Endometrium (tissue), 2 donors: ENCODE data around the gene OR10T2.
"Not testable (repeated sequence)": the region's sequence is repeated elsewhere in the genome, so short reads cannot be mapped to it uniquely, and the experiment has no call there.

Experiments
- FAIRE-seq: peaks from 2 replicates; lab custom pipeline; 2012; peaks lifted over from hg19 to GRCh38; lab: Jason Lieb, UNC
- donor health status: control.
- donor health status: control.

OR10T2 gene, protein sequence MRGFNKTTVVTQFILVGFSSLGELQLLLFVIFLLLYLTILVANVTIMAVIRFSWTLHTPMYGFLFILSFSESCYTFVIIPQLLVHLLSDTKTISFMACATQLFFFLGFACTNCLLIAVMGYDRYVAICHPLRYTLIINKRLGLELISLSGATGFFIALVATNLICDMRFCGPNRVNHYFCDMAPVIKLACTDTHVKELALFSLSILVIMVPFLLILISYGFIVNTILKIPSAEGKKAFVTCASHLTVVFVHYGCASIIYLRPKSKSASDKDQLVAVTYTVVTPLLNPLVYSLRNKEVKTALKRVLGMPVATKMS

GRCh38 chr1:158398818-158399514 is at the start of gene OR10T2:
Gene OR10T2 (minus strand): TSS chr1:158399466. CDS start chr1:158399466, 0 bp downstream.
- FAIRE-seq: no peak

- no peak for FAIRE-seq
These were observed 46.1 kb upstream of the OR10T2 start for GRCh38 chr1:158445376-158445775.

- FAIRE-seq: no peak
These were observed 35.5 kb upstream of the OR10T2 start for GRCh38 chr1:158434741-158435140.

DNA sequence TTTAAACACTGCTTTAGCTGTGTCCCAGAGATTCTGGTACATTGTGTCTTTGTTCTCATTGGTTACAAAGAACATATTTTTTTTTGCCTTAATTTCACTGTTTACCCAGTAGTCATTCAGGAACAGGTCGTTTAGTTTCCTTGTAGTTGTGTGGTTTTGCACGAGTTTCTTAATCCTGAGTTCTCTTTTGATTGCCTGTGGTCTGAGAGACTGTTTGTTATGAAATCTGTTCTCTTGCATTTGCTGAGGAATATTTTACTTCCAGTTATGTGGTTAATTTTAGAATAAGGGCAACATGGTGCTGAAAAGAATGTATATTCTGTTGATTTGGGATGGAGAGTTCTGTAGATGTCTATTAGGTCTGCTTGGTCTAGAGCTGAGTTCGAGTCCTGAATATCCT is 30.9 kb upstream of the OR10T2 start:
- not testable (repeated sequence) for FAIRE-seq

DNA sequence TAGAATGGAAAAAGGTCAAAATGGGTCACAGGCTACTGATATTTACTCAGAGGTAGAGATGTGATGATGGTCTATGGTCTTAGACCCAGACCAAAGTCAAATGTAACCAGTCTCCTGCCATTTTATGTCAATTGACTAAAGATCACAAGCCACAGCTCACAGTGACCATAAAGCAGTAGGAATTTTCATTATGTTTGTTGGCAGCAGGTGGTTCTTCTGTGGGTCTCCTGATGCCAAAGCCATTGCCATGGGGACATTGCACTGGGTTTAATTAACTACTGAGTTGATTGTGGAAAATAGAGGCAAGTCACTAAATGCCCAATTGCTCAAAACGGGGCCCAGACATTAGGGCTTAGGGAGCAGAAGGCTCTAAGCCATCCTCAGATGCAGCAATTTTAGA is 26.9 kb upstream of the OR10T2 start, which contains the start of gene OR10K2:
TSS of gene OR10K2 (minus strand) at position 101 of the 400 bp plus-strand sequence. CDS start 5,371 bp downstream, outside the sequence.
- FAIRE-seq: no peak

DNA sequence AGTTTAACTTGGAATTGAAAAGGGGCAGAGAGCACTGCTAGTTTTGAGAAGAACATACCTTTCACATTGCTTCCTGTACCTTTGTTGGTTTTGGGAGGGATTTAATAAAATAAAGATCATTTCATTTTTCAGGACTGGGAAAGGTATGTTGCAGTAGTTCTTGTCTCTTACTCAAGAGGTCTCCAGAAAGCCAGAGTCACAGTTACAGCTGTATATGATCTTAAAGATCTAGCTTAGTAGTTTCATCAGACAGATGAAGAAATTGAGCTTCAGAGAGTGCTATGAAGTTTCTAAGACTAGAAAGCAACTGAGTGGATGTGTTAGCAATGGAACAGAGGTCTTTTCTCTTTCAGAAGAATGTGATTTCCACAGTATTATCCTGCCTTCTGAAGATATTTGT is 25.8 kb upstream of the OR10T2 start:
- FAIRE-seq: no peak

DNA sequence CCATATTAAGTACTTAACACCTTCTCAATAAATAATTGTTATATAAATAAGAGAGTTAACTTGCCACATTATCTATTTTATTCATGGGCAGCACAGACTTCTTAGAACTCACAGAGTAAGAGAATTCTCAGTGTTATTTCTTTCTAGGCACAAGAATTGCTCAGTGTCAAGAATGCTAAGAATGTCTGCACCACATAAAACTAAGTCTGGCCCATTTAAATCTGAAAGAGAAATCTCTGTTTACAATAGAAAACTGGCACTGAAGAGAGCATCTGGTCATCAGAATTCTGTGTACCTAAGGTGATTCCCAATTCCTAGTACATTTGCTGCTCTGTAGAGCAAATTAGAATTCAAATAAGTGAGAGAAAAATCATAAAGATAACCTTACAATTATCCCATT is 22.9 kb upstream of the OR10T2 start:
- no peak for FAIRE-seq

DNA sequence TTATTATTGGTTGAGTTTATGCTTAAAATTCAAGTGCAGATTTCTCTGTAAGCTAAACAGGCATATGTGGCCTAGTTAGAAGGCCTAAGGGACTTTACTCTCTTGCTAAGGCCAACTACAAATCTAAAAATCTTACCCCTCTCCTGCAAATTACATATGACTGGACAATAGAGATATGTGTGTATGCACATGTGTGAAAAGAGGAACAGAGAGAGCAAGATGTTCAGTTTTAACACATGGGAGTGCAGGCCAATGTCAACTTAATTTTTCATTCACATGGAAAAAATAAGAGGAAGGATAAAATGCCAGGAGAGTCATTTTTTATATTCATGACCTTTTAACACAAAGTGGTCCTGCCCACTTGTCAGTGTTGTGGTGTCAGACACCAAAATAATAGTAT is 18.3 kb upstream of the OR10T2 start:
- no peak for FAIRE-seq

GRCh38 chr1:158414651-158415345 is 15.5 kb upstream of the OR10T2 start:
- FAIRE-seq: no peak

DNA sequence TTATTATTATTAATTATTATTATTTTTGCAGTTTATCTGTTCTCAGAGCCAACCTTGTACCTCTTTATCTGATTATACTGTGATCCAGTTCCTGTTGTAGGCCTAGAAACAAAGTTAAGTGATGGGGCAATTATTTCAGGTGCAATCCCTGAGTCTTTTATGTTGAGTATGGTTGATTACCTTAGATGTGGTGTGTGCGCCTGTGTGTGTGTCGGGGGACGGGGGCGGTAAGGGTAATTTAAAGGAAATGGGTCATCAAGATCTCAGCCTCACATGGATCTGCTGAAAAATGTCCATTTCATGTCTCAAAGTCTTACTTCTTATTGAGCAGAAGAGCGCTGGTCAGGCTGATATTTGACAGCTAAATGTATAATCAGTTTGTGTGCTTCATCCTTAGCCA is 7.8 kb upstream of the OR10T2 start:
- no peak for FAIRE-seq

- no peak for FAIRE-seq
These were observed 1.6 kb upstream of the OR10T2 start for GRCh38 chr1:158400871-158401270.

GRCh38 chr1:158396646-158397045 is 2.6 kb downstream of the OR10T2 start:
- no peak for FAIRE-seq

GRCh38 chr1:158393476-158393875 is 5.8 kb downstream of the OR10T2 start:
- FAIRE-seq: no peak

DNA sequence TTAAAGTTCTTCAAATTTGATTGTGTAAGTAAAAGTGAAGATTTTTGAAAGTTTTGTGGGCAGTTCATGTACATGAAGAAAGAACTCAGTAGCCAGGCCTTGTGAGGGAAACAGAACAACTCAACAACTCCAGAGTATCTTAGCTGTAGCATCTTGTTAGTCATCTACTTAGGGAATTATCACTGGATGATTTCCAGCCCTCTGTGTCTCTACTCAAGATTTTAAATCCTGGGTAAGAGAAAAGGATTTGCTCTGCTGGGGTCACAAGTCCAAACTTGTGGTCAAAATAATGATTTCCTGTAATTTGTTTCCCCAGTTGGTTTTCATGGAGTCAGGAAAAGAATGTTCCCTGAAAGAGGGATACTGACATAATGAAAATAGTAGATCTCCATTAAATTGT is 8.2 kb downstream of the OR10T2 start:
- FAIRE-seq: no peak

DNA sequence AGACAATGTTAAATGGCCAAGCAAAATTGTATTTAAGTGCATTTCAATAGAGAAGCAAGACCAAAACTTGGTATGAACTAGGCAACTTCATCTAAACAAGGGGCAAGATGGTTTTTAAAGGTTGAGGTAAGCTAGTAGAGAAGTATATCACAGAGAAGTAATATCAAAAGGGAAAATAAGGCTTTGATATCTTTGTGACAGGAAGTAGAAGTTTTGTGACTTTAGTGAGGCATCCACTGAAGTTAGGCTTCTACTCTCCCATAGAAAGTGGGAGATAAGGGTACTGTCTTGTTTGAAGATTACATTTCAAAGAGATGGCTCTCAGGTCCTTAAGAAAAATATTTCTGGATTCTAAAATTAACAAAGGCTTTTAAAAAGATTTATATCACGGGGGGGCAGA is 8.9 kb downstream of the OR10T2 start:
- FAIRE-seq: no peak

GRCh38 chr1:158374860-158375259 is 24.4 kb downstream of the OR10T2 start:
- no peak for FAIRE-seq

- FAIRE-seq: not testable (repeated sequence)
These were observed 25.2 kb downstream of the OR10T2 start for GRCh38 chr1:158374101-158374500.

DNA sequence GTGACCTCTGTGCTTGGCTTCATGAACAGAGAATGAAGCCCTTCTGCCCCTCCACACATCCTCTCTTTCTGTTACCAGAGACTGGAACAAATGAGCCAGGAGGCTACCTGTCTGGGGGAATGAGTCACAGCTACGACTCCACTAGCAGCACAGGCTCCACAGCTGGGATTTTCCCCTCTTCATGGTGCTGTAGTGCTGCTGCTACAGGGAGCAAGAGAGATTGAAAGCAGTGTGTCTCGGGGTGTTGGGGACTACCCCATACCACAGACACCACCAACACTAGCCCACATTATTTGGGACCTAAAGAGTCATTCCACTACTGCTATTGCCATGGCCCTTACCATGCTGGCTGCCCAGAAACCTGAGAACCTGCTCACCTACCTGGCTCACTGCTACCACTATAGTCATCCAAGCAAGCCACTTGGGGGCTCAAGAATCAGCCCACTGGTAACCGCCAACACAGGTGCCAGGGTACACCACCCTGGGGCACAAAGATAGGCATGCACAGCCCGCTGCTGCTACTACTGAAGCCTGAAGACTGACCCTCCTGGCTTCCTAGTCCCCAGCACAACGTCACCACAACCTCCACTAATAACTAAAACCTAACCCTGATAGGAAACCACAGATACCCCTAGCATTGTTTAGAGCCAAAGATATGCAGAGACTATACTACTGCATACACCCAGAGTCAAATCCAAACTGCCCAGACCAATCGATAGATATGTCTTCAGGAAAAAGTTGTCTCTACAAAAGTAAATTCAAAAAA is 27.9 kb downstream of the OR10T2 start:
- FAIRE-seq: no peak

DNA sequence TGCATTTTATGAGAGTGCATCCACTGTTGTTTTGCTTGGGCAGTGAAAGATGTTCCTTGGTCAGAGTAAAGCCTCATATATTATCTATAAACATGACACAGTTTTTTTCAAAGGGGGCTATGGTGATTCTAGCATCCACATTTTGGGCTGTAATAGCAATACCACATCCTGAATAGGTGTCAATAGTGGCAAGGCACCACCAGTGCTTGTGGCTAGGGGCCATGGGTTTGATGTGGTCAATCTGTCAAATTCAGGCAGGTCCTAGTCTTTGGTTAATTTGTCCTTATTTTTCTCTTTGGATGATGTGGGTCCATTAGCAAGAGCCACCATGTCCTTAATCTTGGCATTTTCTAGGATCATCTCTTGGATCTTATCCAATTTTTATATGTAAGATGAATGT is 32.5 kb downstream of the OR10T2 start:
- FAIRE-seq: no peak

GRCh38 chr1:158362941-158363340 is 36.3 kb downstream of the OR10T2 start:
- no peak for FAIRE-seq

DNA sequence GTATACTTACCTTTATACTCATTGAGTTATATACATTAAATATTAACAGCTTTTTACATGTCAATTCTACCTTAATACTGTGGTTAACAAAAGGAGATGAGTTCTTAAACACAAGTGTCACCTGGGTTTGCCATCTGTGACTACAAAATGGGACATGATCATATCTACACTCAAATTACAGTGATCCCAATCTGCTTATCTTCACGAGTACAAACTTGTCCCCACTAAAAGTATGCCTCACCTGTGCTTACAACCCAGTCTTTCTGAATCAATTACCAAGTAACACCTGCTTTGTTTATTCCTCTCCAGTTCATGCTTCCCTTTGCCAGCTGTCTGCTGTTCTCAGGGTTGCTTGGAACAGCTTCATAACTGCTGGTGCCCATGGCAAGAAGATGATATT is 36.8 kb downstream of the OR10T2 start:
- no peak for FAIRE-seq

DNA sequence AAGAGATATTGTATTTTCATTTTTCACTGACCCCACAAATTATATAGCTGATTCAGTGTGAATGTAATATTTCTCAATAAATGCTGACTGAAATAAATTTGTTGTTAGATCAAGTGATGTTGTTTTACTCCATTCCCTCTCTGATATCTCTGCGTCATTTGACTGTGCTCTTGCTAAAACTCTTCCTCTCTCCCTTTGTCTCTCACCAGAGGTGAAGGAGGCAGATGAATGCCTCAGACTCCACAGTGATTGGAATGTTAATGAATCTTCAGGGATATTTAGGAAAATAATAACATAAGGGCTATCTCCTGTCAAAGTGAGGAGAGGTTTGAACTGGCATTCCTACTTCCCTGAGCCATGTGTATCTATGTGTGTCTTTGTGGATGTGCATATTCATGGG is 41.8 kb downstream of the OR10T2 start:
- FAIRE-seq: no peak
